Neutrophil (primary cell): ENCODE data around the gene GLP1R.

ENCODE experiments used
- H3K27ac ChIP-seq: fragments of 200-600 bp; sonication (generic); 2 replicates; pipeline ENCODE4 v1.5.1; 2016; ENCODE audit warnings: mild to moderate bottlenecking, moderate library complexity
- H3K27me3 ChIP-seq: fragments of 200-600 bp; sonication (generic); 2 replicates; pipeline ENCODE4 v1.6.0; 2016; ENCODE audit warnings: mild to moderate bottlenecking
- H3K36me3 ChIP-seq: fragments of 200-600 bp; sonication (generic); 2 replicates; pipeline ENCODE4 v1.5.1; 2017
- H3K4me1 ChIP-seq, 2 experiments: fragments of 200-600 bp in 1 of 2; sonication (generic) in 1 of 2; 1 replicate in 1 of 2; 2 replicates in 1 of 2; pipeline versions ENCODE4 v1.5.1 to v1.6.1; 2013 to 2016; ENCODE audit warnings: low read depth in 1 of 2, low read length in 1 of 2, mild to moderate bottlenecking in 1 of 2, moderate library complexity in 1 of 2; ENCODE audit not compliant: control insufficient read depth in 1 of 2, insufficient read depth in 1 of 2
- H3K4me3 ChIP-seq, 2 experiments: fragments of 200-600 bp in 1 of 2; sonication (generic) in 1 of 2; 1 replicate in 1 of 2; 2 replicates in 1 of 2; pipeline ENCODE4 v1.5.1; 2013 to 2016; ENCODE audit warnings: low read depth in 1 of 2, low read length in 1 of 2, mild to moderate bottlenecking in 1 of 2, moderate library complexity in 1 of 2
- H3K9me3 ChIP-seq: fragments of 200-600 bp; sonication (generic); 2 replicates; pipeline ENCODE4 v1.5.1; 2016
- TF ChIP-seq, protein P1 (sequence below): fragments of 200-600 bp; sonication (generic); IDR thresholded peaks from 2 replicates; pipeline ENCODE4 v1.5.1; 2016; ENCODE audit warnings: antibody characterized with exemption

GLP1R gene

DNA sequence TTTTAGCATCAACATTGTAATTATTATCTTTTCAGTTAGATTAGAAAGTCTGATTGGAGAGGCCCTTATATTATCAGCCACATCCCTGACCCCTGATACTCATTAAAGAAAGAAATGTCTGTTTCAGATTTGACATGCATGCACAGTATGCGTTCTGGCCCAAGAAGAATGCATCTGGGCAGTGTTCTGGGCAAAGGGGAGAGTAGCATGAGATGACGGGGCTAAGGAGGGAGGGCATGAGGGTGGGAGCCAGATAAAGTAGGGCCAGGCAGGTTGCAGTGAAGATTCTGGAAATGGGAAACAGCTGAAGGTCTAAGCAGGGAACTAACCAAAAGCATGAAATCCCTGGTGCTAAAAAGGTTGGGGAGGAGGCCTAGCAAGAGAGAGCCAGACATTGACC is 59.1 kb downstream of the GLP1R start:
- Histone ChIP-seq H3K27me3 (no peaks in the 10 kb centered on the region), H3K9me3 (no peaks in the 10 kb centered on the region), H3K4me1 (no peaks in the 10 kb centered on the region), H3K4me3 (no peak overlapping the region), H3K36me3 (peaks cover 31% of the 10 kb centered on the region), H3K27ac (no peak overlapping the region)
- TF ChIP-seq, protein P1, sequence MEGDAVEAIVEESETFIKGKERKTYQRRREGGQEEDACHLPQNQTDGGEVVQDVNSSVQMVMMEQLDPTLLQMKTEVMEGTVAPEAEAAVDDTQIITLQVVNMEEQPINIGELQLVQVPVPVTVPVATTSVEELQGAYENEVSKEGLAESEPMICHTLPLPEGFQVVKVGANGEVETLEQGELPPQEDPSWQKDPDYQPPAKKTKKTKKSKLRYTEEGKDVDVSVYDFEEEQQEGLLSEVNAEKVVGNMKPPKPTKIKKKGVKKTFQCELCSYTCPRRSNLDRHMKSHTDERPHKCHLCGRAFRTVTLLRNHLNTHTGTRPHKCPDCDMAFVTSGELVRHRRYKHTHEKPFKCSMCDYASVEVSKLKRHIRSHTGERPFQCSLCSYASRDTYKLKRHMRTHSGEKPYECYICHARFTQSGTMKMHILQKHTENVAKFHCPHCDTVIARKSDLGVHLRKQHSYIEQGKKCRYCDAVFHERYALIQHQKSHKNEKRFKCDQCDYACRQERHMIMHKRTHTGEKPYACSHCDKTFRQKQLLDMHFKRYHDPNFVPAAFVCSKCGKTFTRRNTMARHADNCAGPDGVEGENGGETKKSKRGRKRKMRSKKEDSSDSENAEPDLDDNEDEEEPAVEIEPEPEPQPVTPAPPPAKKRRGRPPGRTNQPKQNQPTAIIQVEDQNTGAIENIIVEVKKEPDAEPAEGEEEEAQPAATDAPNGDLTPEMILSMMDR = no peak

DNA sequence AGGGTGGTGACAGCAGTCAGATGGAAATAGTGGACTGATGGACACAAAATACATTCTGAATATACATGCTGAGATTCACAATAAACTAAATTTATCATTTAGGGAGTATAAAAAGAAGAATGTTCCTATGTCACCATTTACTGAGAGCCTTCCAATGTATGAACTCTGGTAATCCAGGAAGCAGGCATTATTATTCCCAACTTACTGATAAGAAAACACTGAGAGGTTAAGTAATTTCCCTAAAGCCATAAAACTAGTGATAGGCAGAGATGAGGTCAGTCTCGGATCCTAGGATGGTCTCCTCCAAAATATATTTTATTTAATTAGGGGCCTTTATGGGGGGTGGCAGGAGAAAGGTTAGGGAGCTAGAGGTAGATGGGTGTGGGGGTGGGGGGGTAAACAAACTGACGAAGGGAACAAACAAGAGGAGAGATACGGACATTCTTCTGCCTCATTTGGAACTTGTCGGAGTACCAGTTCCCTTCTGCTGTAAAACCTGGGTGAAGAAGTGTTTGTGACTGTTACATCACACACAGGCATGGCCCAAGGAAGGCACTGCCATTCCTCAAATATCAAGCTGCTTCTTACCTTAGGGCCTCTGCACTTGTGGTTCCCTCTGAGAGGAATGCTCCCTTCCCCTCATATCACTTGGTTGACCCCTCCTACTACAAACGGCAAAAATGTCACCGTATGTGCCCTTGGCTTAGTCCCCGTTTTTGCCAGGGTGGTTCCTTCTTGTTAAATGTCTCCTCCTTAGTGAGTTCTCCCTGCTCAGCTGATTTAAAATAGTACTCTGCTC is 59.7 kb downstream of the GLP1R start:
- TF ChIP-seq, protein P1 = no peak

DNA sequence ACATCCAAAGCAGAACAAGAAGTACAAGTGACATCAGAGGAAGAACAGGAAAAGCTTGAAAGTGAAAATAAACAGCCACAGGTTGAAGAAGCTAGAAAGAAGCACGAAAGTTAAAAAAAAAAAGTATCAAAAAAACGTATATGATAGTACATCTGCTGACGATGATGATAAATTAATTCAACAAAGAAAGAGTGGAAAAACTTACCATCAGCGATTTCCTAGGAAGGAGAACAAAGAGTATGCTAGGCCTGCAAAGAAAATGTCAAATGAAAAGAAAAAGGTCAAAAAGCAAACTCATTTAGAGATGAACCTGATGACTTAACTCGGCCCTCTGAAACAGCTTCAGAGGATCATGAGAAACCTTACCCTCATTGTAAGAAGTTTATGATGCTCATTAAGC is 62.7 kb downstream of the GLP1R start:
- Histone ChIP-seq H3K36me3 (peaks cover 8% of the 10 kb centered on the region), H3K27me3 (no peaks in the 10 kb centered on the region), H3K4me1 (peaks cover 16 to 19% of the 10 kb centered on the region in 2 experiments), H3K27ac (no peak overlapping the region), H3K4me3 (no peak overlapping the region), H3K9me3 (no peaks in the 10 kb centered on the region)
- TF ChIP-seq, protein P1 = no peak

More for the DNA sequence above, 59.7 kb downstream of the GLP1R start:
- no peak overlapping the region for H3K4me3 ChIP-seq
- no peak overlapping the region for H3K27ac ChIP-seq
- H3K36me3 ChIP-seq = peaks cover 29% of the 10 kb centered on the region
- no peaks in the 10 kb centered on the region for H3K4me1 ChIP-seq
- H3K27me3 ChIP-seq = no peaks in the 10 kb centered on the region
- no peaks in the 10 kb centered on the region for H3K9me3 ChIP-seq

DNA sequence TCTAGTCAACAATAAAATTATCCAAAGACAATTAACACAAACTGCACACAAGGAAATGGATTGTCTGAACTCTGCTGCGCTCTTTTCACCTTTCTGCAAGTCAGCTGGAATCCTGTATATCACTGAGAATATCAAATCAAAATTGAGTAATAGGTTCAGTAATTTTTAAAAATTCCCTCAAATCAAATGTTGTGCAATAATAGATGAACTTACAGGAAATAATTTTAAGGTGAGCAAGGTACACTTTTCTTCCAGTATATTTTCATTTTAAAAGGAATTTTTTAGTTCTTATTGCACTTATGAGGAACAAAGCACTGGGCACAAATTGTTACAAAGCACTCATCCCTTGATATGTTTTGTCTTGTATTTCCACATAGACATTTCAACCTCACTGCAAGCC is 65.2 kb downstream of the GLP1R start:
- peaks cover 16 to 19% of the 10 kb centered on the region in 2 experiments for H3K4me1 ChIP-seq
- no peaks in the 10 kb centered on the region for H3K9me3 ChIP-seq
- H3K4me3 ChIP-seq = peak overlapping the region in 1 of 2 experiments; percentile 81
- peaks cover 6% of the 10 kb centered on the region for H3K36me3 ChIP-seq
- H3K27ac ChIP-seq = peak overlapping the region; percentile 89
- no peaks in the 10 kb centered on the region for H3K27me3 ChIP-seq
- TF ChIP-seq, protein P1 = no peak

DNA sequence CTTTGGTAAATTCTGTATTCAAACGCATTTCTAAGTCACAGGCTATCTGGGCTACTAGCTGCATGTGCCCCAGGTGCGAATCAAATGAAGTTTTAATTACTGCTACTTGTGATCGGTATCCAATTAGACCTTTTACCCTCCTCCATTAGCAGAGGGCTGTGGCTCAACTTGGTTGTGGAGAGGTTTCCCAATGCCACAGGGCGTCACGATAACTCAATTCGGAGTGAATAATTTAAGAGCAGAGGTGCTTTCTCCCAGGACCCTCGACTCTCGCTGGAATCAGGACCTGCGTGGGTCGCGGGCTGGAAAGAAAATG is 65.8 kb downstream of the GLP1R start:
- TF ChIP-seq, protein P1 = no peak
- Histone ChIP-seq H3K4me3 (peak overlapping the region; percentile 75 to 81), H3K27me3 (no peaks in the 10 kb centered on the region), H3K9me3 (no peaks in the 10 kb centered on the region), H3K36me3 (peaks cover under 1% of the 10 kb centered on the region), H3K27ac (peak overlapping the region; percentile 89), H3K4me1 (peaks cover 16 to 19% of the 10 kb centered on the region in 2 experiments)
